Cardiac fibroblast (primary cell): ENCODE data around the gene CELF6.
"Not testable (repeated sequence)": the region's sequence is repeated elsewhere in the genome, so short reads cannot be mapped to it uniquely, and the experiment has no call there.

Source experiments
- DNase-seq, 2 donors: peaks; one replicate each; pipeline versions ENCODE4 v3.0.0 to v3.0.0-alpha.2; 2010; ENCODE audit warnings: low read depth in 2 of 2
- H3K4me3 ChIP-seq, 2 donors: replicated peaks in 1 of 2; 1 replicate in 1 of 2; 2 replicates in 1 of 2; pipeline ENCODE4 v1.5.1; 2011; ENCODE audit warnings: low read depth in 2 of 2, low read length in 2 of 2, mild to moderate bottlenecking in 2 of 2, moderate library complexity in 1 of 2
- TF ChIP-seq, protein P1 (sequence below): IDR thresholded peaks from one replicate; pipeline ENCODE4 v1.5.1; 2011; ENCODE audit warnings: low read depth, mild to moderate bottlenecking, low read length, inconsistent platforms

Gene CELF6

DNA sequence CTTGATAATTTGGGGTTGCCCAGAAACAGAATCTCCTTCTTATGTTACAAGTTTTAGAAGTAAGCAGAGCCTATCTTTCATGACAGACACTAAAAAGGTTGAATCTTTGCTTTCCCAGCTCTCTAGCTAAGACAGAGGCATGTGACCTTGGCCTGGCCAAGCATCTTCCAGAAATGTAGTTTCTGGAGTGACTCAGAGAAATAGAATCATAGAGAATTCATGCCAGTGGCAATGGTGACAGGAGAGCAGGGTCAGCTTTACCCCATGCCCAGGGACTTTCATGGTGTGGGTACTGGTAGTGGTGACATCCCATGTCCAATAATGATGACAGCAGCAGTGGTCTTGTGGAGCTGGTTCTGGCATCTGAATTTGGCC lies 43.6 kb downstream of the CELF6 start:
- no peak for DNase-seq
- H3K4me3 ChIP-seq = no peak overlapping the region
- TF ChIP-seq, protein P1, sequence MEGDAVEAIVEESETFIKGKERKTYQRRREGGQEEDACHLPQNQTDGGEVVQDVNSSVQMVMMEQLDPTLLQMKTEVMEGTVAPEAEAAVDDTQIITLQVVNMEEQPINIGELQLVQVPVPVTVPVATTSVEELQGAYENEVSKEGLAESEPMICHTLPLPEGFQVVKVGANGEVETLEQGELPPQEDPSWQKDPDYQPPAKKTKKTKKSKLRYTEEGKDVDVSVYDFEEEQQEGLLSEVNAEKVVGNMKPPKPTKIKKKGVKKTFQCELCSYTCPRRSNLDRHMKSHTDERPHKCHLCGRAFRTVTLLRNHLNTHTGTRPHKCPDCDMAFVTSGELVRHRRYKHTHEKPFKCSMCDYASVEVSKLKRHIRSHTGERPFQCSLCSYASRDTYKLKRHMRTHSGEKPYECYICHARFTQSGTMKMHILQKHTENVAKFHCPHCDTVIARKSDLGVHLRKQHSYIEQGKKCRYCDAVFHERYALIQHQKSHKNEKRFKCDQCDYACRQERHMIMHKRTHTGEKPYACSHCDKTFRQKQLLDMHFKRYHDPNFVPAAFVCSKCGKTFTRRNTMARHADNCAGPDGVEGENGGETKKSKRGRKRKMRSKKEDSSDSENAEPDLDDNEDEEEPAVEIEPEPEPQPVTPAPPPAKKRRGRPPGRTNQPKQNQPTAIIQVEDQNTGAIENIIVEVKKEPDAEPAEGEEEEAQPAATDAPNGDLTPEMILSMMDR = no peak

DNA sequence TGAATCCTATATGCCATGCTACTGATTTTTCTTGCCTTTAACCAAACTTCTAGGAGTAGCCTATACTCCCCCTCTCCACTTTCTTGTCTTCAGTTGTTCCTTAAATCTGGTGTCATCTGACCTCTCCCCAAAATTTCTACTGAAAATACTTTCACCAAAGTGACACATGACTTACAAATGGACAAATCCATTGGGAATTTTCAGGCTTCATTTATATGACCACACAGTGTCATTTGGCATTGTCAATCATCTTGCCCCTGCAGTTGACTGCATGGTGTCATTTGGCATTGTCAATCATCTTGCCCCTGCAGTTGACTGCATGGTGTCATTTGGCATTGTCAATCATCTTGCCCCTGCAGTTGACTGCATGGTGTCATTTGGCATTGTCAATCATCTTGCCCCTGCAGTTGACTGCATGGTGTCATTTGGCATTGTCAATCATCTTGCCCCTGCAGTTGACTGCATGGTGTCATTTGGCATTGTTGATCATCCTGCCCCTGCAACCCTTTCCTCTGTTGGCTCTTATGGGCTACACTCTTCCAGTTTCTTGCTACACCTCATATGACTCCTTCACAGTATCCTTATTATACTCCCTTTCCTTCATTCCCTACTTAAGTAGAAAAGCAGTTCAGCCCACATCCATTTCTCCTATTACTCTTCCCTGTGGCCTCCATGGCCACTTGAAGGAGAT lies 44.2 kb downstream of the CELF6 start:
- not testable (repeated sequence) for H3K4me3 ChIP-seq, DNase-seq

DNA sequence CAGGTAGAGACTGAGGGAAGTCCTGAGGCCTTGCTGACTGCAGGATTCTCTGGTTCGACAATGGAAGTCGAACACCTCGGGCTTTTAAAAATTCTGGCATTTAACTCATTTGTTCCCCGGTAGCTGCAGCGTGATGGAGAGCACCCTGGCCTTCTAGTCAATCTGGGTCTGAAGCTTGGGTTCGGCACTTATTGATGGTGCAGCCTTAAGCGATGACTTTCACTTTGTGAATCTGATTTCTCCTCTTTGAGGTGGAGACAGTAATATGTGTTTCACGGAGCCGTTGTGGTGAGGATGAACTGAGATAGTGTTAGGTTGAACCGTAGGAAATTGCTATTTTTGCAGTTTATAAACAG lies 47.0 kb downstream of the CELF6 start:
- TF ChIP-seq, protein P1 = no peak
- H3K4me3 ChIP-seq = peak overlapping the region; percentile 14 to 86
- no peak for DNase-seq

DNA sequence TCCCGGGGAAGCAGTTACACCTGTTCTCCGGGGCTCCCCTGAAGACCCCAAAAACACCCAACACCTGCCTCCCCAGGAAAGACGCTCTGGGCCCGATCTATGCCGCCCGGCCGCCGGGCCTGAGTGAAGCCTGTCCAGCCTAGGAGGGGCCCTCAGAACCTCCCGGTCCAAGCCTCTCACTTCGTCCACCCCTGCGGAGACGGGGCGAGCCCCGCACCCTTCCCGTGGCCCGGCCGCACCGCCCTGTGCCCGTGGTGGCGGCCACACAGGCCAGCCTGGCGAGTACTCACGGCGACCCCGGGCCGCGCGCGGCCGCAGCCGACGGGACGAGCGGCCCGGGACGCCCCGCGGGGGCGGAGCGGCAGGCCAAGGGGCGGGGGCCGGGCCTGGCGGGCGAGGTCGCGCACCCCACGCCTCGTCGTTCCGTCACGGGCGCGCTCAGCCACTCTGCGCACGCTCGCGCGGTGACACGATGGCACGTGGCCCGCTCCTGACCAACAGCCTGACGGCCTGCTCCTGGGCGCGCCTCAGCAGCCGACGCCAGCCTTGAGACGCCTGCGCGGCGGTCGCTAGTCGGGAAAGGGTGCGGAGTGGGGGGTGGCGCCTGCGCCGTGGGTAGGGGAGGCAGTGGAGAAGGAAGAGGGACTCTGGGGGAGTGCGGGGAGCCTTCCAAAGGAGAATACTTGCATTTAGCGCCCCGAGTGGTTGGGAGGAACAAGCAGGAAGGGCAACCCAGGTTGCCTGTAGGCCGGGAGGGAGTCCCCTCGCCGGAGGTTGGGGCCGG lies 47.6 kb downstream of the CELF6 start, which contains the start of gene PARP6:
PARP6 (minus strand) TSS at position 342 of the 784 bp plus-strand sequence. CDS start 5,077 bp downstream, outside the sequence.
- peak within 1 kb of the TSS; percentile 83 to 86 for H3K4me3 ChIP-seq
- TF ChIP-seq, protein P1 = peak; percentile 59
- DNase-seq = peak; percentile 96 to 99

DNA sequence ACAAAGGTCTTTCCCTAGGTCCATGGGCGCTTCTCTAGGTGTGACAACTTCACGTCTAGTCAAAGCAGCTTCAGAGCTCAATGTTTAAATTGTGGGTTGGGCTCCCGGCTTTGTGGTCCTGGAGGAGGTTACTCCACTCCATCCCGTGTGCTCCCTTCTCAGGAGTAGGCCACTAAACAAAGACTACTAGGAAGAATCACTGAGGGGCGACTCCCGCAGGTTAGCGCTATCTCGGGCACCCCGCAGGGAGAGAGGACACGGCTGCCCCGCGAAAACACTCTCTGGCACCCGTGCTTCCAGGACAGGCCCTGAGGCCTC lies 48.1 kb downstream of the CELF6 start:
- TF ChIP-seq, protein P1 = no peak
- peak; percentile 19 to 23 for DNase-seq
- peak overlapping the region; percentile 83 to 86 for H3K4me3 ChIP-seq

DNA sequence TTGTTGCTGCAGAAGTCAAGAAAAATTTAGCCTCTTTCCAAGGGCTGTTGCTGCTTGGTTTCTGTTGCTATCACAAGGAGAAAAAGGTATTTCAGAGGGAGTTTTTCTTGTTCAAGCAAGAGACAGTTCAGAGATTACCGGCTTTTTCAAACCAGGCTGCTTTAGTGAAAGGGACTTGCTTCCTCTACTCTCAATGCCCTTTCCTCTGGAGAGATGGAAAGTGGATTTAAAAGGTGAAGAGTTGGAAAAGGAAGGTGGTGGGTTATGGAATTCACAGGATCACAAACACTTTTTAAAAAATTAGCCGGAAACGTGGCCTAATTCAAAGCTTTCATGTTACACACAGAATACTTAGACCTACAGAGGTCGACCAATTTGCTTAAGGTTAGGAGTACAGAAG lies 48.7 kb downstream of the CELF6 start:
- no peak for DNase-seq
- H3K4me3 ChIP-seq = no peak overlapping the region
- TF ChIP-seq, protein P1 = no peak

DNA sequence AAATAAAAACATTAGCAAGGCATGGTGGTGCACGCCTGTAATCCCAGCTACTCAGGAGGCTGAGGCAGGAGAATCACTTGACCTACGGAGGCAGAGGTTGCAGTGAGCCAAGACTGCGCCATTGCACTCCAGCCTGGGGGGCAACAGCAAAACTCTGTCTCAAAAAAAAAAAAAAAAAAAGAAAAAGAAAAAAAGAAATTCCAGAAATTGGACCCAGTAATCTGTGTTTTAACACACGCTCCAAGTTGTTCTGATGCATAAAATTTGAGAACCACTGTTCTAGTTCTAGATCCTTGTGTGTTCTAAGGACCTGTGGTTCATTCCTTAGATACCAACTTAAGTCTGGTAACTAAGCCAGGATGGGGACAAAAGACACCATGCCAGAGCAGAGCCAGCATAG lies 50.2 kb downstream of the CELF6 start:
- no peak for DNase-seq
- H3K4me3 ChIP-seq = no peak overlapping the region
- TF ChIP-seq, protein P1 = no peak
